ENCODE measurements around the gene OGFOD3. TPM values are rescaled to one million over a fixed set of nuclear protein-coding genes. Genes with fewer than 3 reads are reported as not detected.
"Not testable (repeated sequence)": the region's sequence is repeated elsewhere in the genome, so short reads cannot be mapped to it uniquely, and the experiment has no call there.

Gene OGFOD3
- total and polyA plus RNA-seq, 2 donors (not counting 1 experiment from before 2014, with no cell fraction given), result 22.6 to 30.5 TPM

GRCh38 chr17:82377924-82378740 is 40.3 kb downstream of the OGFOD3 start:
- ATAC-seq (ENCODE audit: low read depth), result no peak
- WGBS (ENCODE audit: insufficient coverage), result 80% methylated on average over 28 of the region's 31 CpGs
- Histone ChIP-seq H3K79me2 (ENCODE audit: control insufficient read depth, insufficient read depth, low read length) (no peaks in the 10 kb centered on the region), H3K4me2 (replicated peaks; ENCODE audit: low read depth, low read length, poor library complexity, severe bottlenecking) (no peak overlapping the region), H2AFZ (ENCODE audit: insufficient read depth, low read depth, low read length, poor library complexity, severe bottlenecking) (no peak overlapping the region), H3K9me3 (ENCODE audit: control extremely low read depth in 1 of 3, control insufficient read depth in 2 of 3, insufficient read depth in 1 of 3, low read length in 2 of 3) (peaks cover 0 to 5% (median 0%) of the 10 kb centered on the region in 3 donors), H3K4me1 (ENCODE audit: control insufficient read depth in 2 of 2, insufficient read depth in 2 of 2, low read length in 2 of 2) (peaks cover 0 to 1% of the 10 kb centered on the region in 2 donors), H3K27me3 (replicated peaks in 1 of 4; ENCODE audit: control extremely low read depth in 1 of 4, control insufficient read depth in 3 of 4, insufficient read depth in 4 of 4, low read length in 3 of 4) (peaks cover 0 to 34% (median 5%) of the 10 kb centered on the region in 4 experiments), H4K20me1 (ENCODE audit: control insufficient read depth, insufficient read depth, low read length, poor library complexity, severe bottlenecking) (no peaks in the 10 kb centered on the region), H3K36me3 (replicated peaks in 1 of 2; ENCODE audit: control extremely low read depth in 1 of 2, control insufficient read depth in 1 of 2, extremely low read depth in 1 of 2, insufficient read depth in 2 of 2, low read length in 1 of 2) (no peaks in the 10 kb centered on the region), H3K9ac (ENCODE audit: low read length) (no peak overlapping the region), H3K4me3 (ENCODE audit: control extremely low read depth in 1 of 5, extremely low read depth in 1 of 5, insufficient read depth in 1 of 5, low read depth in 2 of 5, low read length in 4 of 5) (no peak overlapping the region), H3K27ac (ENCODE audit: low read length in 2 of 2) (no peak overlapping the region)
- Mint-ChIP-seq H3K27me3 (peaks cover 22% of the 10 kb centered on the region), H3K4me3 (no peak overlapping the region), H3K4me1 (peaks cover 6% of the 10 kb centered on the region), H3K9me3 (ENCODE audit: insufficient read depth) (no peaks in the 10 kb centered on the region), H3K27ac (no peak overlapping the region)
- TF ChIP-seq EZH2 (IDR thresholded peaks at IDR 0.05; ENCODE audit: borderline replicate concordance, insufficient read depth, low read depth, low read length, poor library complexity, severe bottlenecking), result no peak
- TF ChIP-seq, protein P1, sequence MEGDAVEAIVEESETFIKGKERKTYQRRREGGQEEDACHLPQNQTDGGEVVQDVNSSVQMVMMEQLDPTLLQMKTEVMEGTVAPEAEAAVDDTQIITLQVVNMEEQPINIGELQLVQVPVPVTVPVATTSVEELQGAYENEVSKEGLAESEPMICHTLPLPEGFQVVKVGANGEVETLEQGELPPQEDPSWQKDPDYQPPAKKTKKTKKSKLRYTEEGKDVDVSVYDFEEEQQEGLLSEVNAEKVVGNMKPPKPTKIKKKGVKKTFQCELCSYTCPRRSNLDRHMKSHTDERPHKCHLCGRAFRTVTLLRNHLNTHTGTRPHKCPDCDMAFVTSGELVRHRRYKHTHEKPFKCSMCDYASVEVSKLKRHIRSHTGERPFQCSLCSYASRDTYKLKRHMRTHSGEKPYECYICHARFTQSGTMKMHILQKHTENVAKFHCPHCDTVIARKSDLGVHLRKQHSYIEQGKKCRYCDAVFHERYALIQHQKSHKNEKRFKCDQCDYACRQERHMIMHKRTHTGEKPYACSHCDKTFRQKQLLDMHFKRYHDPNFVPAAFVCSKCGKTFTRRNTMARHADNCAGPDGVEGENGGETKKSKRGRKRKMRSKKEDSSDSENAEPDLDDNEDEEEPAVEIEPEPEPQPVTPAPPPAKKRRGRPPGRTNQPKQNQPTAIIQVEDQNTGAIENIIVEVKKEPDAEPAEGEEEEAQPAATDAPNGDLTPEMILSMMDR (IDR thresholded peaks at IDR 0.05), result no peak
- intact Hi-C loops (cut with micrococcal nuclease), result no loop called here
- ChIA-PET POLR2A (no interaction called here), CTCF (interaction anchor here (0.7 kb wide), 1 partner anchor 9 kb away, joined by 5 read pairs; no protein-coding TSS in a partner anchor)
- no peak for DNase-seq

DNA sequence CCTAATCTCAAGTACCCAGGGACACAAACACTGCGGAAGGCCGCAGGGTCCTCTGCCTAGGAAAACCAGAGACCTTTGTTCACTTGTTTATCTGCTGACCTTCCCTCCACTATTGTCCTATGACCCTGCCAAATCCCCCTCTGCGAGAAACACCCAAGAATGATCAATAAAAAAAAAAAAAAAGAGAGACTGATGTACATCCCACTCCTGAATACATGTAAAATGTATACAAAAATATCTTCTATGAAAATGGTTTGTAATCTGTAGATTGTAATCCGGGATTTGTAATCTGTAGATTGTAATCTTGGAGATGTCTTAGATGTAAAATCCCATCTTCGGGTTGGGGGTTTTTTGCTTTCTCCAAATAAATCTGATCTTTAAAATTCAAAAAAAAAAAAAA is 41.1 kb downstream of the OGFOD3 start:
- H2AFZ ChIP-seq (ENCODE audit: insufficient read depth, low read depth, low read length, poor library complexity, severe bottlenecking); H3K27ac Mint-ChIP-seq; H3K27ac ChIP-seq (ENCODE audit: low read length in 2 of 2); POLR2A ChIA-PET; H3K79me2 ChIP-seq (ENCODE audit: control insufficient read depth, insufficient read depth, low read length); H3K9me3 ChIP-seq (ENCODE audit: control extremely low read depth in 1 of 3, control insufficient read depth in 2 of 3, insufficient read depth in 1 of 3, low read length in 2 of 3); H3K4me3 ChIP-seq (ENCODE audit: control extremely low read depth in 1 of 5, extremely low read depth in 1 of 5, insufficient read depth in 1 of 5, low read depth in 2 of 5, low read length in 4 of 5); H3K9ac ChIP-seq (ENCODE audit: low read length); H3K9me3 Mint-ChIP-seq (ENCODE audit: insufficient read depth); H3K36me3 ChIP-seq (replicated peaks in 1 of 2; ENCODE audit: control extremely low read depth in 1 of 2, control insufficient read depth in 1 of 2, extremely low read depth in 1 of 2, insufficient read depth in 2 of 2, low read length in 1 of 2); H3K4me3 Mint-ChIP-seq; DNase-seq; CTCF ChIA-PET; H3K4me2 ChIP-seq (replicated peaks; ENCODE audit: low read depth, low read length, poor library complexity, severe bottlenecking); H4K20me1 ChIP-seq (ENCODE audit: control insufficient read depth, insufficient read depth, low read length, poor library complexity, severe bottlenecking); H3K4me1 ChIP-seq (ENCODE audit: control insufficient read depth in 2 of 2, insufficient read depth in 2 of 2, low read length in 2 of 2); ATAC-seq (ENCODE audit: low read depth); intact Hi-C loops (cut with micrococcal nuclease): not testable (repeated sequence)
- Mint-ChIP-seq H3K27me3 (peaks cover 31% of the 10 kb centered on the region), H3K4me1 (peaks cover 14% of the 10 kb centered on the region)
- H3K27me3 ChIP-seq (replicated peaks in 1 of 4; ENCODE audit: control extremely low read depth in 1 of 4, control insufficient read depth in 3 of 4, insufficient read depth in 4 of 4, low read length in 3 of 4), result peaks cover 0 to 39% (median 10%) of the 10 kb centered on the region in 4 experiments
- no CpG with 5 or more reads among the region's 5 CpGs for WGBS (ENCODE audit: insufficient coverage)
